Glutamatergic neuron (in vitro differentiated cells): ENCODE measurements around the gene FNDC3B. TPM values are rescaled to one million over a fixed set of nuclear protein-coding genes. Genes with fewer than 3 reads are reported as not detected.
"Not testable (repeated sequence)": the region's sequence is repeated elsewhere in the genome, so short reads cannot be mapped to it uniquely, and the experiment has no call there.

Source experiments
- DNase-seq: peaks from one replicate; pipeline ENCODE4 v3.0.0; 2022
- H3K27ac Mint-ChIP-seq: one replicate; pipeline ENCODE4 v1.8.0; 2020; ENCODE audit warnings: mild to moderate bottlenecking, mixed read lengths, inconsistent platforms; ENCODE audit not compliant: unreplicated experiment
- H3K27me3 Mint-ChIP-seq: one replicate; pipeline ENCODE4 v1.8.0; 2020; ENCODE audit warnings: mild to moderate bottlenecking, moderate library complexity, mixed read lengths, inconsistent platforms; ENCODE audit not compliant: unreplicated experiment
- H3K36me3 Mint-ChIP-seq: one replicate; pipeline ENCODE4 v1.8.0; 2020; ENCODE audit warnings: mild to moderate bottlenecking, mixed read lengths, inconsistent platforms; ENCODE audit not compliant: unreplicated experiment
- H3K4me1 Mint-ChIP-seq: one replicate; pipeline ENCODE4 v1.8.0; 2020; ENCODE audit warnings: mild to moderate bottlenecking, low read depth, mixed read lengths, inconsistent platforms; ENCODE audit not compliant: unreplicated experiment
- H3K4me3 Mint-ChIP-seq: one replicate; pipeline ENCODE4 v1.8.0; 2020; ENCODE audit warnings: mild to moderate bottlenecking, mixed read lengths, inconsistent platforms; ENCODE audit not compliant: unreplicated experiment
- H3K9me3 Mint-ChIP-seq: one replicate; pipeline ENCODE4 v1.8.0; 2020; ENCODE audit warnings: mild to moderate bottlenecking, moderate library complexity, mixed read lengths, inconsistent platforms; ENCODE audit not compliant: unreplicated experiment
- total RNA-seq: library from RNA; stranded (reverse); fragmentation: NEBNext Ultra II Directional; extraction: Animal tissue kit (Norgen Biotek cat#: 25700); gene quantifications from one replicate; pipeline ENCODE4 v1.2.1, GENCODE V29; 2021; ENCODE audit not compliant: unreplicated experiment
- TF ChIP-seq, protein P1 (sequence below): fragments of 200-600 bp; sonication (generic); IDR thresholded peaks from one replicate; pipeline ENCODE4 v1.5.0; 2021; ENCODE audit not compliant: partially characterized antibody, unreplicated experiment

FNDC3B gene
- total RNA-seq, 1 donor from 2014 or later: 11.7 TPM

DNA sequence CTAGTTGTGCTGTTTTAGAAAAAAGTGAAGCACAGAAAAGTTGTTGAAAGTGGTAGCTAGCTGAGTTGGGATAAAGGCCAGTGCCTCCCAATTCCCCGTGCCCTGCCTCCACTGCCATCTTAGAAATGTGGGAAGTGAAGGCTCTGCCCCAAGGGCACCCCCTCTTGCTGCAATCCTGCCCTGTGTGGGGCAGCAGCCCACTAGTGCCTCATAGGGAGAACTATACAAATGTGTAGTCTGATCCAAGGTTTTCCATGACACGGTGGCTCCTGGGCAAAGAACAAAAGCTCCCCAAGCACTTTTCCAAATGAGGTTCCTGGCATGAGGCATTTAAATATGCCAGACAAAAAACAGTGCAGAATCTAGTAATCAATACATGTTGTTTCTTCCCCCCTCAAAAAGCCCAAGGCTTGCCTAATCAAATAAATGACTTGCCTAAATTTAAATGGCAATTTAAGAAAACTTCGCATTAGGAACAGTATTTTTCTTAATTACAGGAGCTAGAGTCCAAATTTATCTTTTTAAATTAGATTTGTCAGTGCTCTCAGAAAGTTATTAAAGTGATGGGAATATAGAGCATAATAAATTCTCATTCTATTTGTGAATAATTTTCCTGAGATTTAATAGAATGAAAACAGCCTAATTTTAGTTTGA, 325.1 kb downstream of the FNDC3B start:
- DNase-seq: no peak
- H3K36me3 Mint-ChIP-seq: no peaks in the 10 kb centered on the region
- H3K4me1 Mint-ChIP-seq: no peaks in the 10 kb centered on the region
- TF ChIP-seq, protein P1, sequence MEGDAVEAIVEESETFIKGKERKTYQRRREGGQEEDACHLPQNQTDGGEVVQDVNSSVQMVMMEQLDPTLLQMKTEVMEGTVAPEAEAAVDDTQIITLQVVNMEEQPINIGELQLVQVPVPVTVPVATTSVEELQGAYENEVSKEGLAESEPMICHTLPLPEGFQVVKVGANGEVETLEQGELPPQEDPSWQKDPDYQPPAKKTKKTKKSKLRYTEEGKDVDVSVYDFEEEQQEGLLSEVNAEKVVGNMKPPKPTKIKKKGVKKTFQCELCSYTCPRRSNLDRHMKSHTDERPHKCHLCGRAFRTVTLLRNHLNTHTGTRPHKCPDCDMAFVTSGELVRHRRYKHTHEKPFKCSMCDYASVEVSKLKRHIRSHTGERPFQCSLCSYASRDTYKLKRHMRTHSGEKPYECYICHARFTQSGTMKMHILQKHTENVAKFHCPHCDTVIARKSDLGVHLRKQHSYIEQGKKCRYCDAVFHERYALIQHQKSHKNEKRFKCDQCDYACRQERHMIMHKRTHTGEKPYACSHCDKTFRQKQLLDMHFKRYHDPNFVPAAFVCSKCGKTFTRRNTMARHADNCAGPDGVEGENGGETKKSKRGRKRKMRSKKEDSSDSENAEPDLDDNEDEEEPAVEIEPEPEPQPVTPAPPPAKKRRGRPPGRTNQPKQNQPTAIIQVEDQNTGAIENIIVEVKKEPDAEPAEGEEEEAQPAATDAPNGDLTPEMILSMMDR: no peak
- H3K27me3 Mint-ChIP-seq: no peaks in the 10 kb centered on the region
- no peaks in the 10 kb centered on the region for H3K9me3 Mint-ChIP-seq
- H3K27ac Mint-ChIP-seq: no peak overlapping the region
- no peak overlapping the region for H3K4me3 Mint-ChIP-seq

DNA sequence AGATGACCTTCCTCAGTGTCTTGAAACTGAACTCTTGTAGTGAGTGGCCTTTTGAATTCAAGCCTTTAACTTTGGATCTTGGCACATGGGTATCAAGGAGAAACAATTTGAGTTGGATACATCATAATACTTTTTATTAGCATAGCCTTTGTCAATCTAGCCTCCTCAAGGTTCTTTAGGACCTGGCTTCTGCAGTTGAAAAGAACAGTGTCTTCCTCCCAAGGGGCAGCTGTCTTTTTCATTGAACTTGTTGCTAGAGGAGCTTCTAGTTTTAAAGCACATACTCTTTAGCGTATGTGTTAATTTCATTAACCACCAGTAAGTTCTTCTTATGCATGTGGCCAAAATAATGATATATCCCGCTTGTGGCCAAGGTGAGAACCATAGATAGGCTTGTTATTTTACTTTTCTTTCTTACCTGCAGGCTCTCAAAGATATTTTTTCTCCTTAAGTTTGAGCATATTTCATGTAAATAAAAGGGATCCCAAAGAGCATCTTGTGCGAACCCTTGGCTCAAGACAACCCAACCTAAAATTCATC, 325.7 kb downstream of the FNDC3B start:
- H3K9me3 Mint-ChIP-seq: no peaks in the 10 kb centered on the region
- H3K36me3 Mint-ChIP-seq: no peaks in the 10 kb centered on the region
- no peaks in the 10 kb centered on the region for H3K4me1 Mint-ChIP-seq
- no peak for DNase-seq
- TF ChIP-seq, protein P1: no peak
- H3K27ac Mint-ChIP-seq: no peak overlapping the region
- no peak overlapping the region for H3K4me3 Mint-ChIP-seq
- H3K27me3 Mint-ChIP-seq: no peaks in the 10 kb centered on the region

DNA sequence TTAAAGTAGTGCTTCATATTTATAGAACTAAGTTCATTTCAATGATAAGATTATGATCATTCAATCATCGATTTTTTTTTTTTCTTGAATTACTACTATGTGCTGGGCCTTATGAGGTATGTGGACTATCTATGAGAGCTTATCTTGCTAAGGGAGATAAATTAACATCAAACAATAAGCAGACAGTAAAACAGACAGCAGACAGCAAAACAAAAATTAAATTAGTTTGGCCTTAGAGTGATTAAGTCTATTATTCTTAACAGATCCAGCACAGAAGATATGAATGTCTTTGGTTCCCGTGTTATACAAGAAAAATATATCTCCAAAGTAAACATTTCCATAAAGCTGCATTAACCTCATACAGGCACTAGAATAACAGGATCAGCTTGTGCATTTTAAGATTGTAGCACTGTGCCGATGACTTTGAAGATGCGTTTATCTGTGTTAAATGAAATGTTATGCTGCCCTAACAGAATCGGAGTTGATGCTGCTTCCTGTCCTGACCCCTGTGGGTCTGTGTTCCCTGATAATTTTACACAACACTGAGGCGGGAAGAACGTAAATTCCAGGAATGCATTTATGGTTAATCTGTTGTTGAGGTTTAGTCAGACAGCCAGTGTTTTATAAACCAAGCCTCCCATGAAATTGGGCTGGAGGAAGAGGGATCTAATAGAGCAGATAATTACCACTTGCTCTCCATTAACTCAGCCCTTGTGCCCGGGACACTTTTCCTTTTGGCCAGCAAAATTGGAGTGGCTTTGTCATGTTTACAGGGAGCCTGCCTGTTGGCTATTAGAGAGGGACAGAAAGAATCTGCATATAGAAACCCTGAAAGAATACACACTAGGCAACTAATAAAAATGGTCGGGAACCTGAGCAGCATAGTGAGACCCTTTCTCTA, 328.1 kb downstream of the FNDC3B start:
- H3K27me3 Mint-ChIP-seq: no peaks in the 10 kb centered on the region
- H3K4me3 Mint-ChIP-seq: no peak overlapping the region
- DNase-seq: no peak
- H3K36me3 Mint-ChIP-seq: no peaks in the 10 kb centered on the region
- H3K4me1 Mint-ChIP-seq: no peaks in the 10 kb centered on the region
- H3K27ac Mint-ChIP-seq: no peak overlapping the region
- H3K9me3 Mint-ChIP-seq: no peaks in the 10 kb centered on the region
- TF ChIP-seq, protein P1: no peak

DNA sequence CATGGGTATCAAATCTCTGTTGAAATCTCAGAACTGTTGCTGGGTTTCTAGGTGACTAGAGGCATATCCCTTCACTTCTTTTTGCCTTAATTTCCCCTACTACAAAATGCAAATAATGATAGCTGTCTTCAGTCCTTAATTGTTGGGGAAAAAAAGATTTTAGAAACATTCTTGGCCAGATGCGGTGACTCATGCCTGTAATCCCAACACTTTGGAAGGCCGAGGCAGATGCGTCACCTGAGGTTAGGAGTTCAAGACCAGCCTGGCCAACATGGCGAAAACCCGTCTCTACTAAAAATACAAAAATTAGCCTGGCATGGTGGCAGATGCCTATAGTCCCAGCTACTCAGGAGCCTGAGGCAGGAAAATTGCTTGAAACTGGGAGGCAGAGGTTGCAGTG, 329.2 kb downstream of the FNDC3B start:
- H3K27ac Mint-ChIP-seq, H3K4me3 Mint-ChIP-seq, DNase-seq, H3K36me3 Mint-ChIP-seq, H3K4me1 Mint-ChIP-seq, H3K9me3 Mint-ChIP-seq, H3K27me3 Mint-ChIP-seq: not testable (repeated sequence)

DNA sequence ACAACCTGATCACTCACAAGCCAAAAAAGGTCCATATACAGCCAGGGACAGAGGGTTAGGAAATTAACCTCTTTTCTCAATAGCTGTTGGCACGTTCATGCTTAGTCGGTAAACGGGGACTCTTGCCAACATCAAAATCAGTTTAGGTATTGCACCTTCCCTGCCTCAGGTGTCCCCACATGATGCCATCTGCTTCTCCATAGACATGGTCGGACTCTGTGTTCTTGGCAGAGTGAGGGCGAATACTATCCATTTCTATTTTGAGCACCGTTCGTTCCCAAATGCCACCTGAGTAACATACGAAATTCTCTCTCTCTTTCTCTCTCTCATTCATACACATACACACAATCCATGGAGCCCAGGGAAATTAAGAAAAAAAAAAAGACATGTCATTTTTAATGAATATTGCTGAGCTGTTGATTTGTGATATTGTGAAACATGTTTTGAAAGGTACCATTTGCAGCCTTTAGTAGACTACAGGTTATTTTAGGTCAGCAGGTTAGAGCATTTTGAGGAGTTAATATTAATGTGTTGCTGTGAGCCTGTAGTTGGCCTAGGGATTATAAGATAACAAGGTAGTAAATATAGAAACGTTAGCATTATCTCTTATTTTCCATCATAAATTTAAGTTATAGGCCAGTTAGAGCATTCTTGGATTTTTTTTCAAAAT, 330.3 kb downstream of the FNDC3B start:
- no peaks in the 10 kb centered on the region for H3K9me3 Mint-ChIP-seq
- H3K36me3 Mint-ChIP-seq: no peaks in the 10 kb centered on the region
- H3K27me3 Mint-ChIP-seq: no peaks in the 10 kb centered on the region
- H3K4me1 Mint-ChIP-seq: no peaks in the 10 kb centered on the region
- no peak overlapping the region for H3K4me3 Mint-ChIP-seq
- DNase-seq: no peak
- TF ChIP-seq, protein P1: no peak
- no peak overlapping the region for H3K27ac Mint-ChIP-seq
